ENCODE results near the gene RAPGEF1.

GRCh38 chr9:131596430-131596743, 143.5 kb downstream of the RAPGEF1 start:
- TF ChIP-seq CTCF (IDR thresholded peaks at IDR 0.05; ENCODE audit: insufficient read depth, low read length) (no peak), SPI1 (IDR thresholded peaks at IDR 0.05; ENCODE audit: borderline replicate concordance, low read depth) (no peak), POLR2AphosphoS5 (IDR thresholded peaks at IDR 0.05; ENCODE audit: low read depth) (no peak), GABPA (IDR thresholded peaks at IDR 0.05; ENCODE audit: low read depth) (no peak)
